GM18498 (cell line): ENCODE measurements around the gene NKIRAS2.

ENCODE experiments used
- ATAC-seq: cut with Tn5 transposase; IDR thresholded peaks from one replicate; pipeline ENCODE4 v1.9.1; 2021; ENCODE audit warnings: mild to moderate bottlenecking, moderate library complexity; ENCODE audit not compliant: unreplicated experiment

Gene NKIRAS2

DNA sequence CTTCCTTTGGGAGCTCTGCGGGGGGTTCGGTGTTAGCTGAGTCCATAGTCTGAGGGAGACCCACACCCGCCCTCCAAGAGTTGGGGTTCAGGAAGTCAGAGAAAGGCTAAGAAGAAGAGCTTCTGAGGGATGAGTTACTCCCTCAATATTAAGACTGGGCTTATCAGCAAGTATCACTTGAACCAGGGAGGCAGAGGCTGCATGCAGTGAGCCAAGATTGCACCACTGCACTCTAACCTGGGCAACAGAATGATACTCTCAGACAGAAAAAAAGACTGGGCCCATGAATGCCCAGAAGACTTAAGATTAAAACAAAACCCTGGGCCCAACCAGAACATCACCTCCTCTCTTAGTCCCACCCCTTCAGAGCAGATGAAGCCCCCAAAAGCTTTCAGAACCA is 6.0 kb downstream of the NKIRAS2 start:
- no peak for ATAC-seq

- no peak for ATAC-seq
Observed at GRCh38 chr17:42026857-42027589, 7.1 kb downstream of the NKIRAS2 start.

GRCh38 chr17:42027590-42027889 is 7.7 kb downstream of the NKIRAS2 start:
- no peak for ATAC-seq

GRCh38 chr17:42027961-42028790 is 8.3 kb downstream of the NKIRAS2 start:
- ATAC-seq: no peak

- ATAC-seq: no peak
Observed at GRCh38 chr17:42028791-42029127, 8.9 kb downstream of the NKIRAS2 start.

- ATAC-seq: no peak
Observed at GRCh38 chr17:42031584-42031983, 11.7 kb downstream of the NKIRAS2 start.

DNA sequence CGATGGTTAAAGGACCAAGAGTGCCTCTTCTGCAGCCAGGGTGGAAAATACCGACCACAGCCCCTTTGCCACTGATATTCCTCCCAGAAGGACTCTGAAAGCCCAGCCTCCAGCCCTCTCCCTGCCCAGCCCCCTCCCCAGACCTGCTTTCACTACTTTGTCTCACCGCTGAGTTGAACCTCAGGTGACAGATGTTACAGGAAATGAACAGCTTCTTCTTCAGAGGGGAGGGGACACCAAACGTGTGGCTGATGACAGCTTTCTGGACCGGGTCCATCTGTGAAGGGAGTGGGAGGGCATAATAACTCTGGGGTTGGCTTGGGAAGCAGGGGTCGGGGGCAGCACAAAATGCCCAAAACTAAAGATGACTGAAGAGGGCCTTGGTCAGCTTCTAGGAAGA is 14.2 kb downstream of the NKIRAS2 start:
- no peak for ATAC-seq

DNA sequence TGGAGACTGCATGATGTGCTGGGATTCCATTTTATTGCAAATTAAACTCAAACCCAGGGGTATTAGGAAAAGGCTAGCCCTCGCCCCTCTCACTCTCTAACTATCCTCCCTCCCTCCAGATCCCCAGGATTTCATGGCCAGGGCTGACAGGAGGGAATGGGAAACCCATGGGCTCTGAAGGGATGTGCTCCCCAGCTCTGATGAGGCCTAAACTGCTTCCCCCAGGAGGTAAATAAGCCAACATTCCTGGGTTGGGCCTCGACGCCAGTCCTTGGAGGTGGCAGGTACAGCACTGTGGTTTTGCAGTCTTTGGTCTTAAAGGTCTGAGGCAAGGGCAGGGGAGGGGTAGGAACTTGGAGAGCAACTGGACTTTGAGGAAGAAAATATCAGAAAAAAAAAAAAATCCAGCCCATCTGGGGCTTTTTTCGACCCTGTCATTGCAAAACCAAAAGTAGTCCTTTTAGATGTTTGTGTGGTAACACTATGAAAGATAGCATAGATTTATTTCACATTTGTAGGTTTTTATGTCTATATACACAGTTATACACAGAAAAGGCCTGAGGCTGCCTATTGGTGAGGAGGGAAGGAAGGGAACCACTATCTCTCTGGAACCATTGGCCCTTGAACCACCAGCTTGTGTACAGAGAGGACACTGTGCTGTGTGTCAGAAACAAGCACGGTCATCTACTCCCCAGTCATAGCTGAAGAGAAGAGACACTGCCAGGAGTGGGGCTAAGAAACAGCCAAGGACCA is 18.5 kb downstream of the NKIRAS2 start:
- ATAC-seq: no peak

- ATAC-seq: no peak
Observed at GRCh38 chr17:42039794-42040763, 20.2 kb downstream of the NKIRAS2 start.

- ATAC-seq: no peak
Observed at GRCh38 chr17:42040818-42041217, 20.9 kb downstream of the NKIRAS2 start.

DNA sequence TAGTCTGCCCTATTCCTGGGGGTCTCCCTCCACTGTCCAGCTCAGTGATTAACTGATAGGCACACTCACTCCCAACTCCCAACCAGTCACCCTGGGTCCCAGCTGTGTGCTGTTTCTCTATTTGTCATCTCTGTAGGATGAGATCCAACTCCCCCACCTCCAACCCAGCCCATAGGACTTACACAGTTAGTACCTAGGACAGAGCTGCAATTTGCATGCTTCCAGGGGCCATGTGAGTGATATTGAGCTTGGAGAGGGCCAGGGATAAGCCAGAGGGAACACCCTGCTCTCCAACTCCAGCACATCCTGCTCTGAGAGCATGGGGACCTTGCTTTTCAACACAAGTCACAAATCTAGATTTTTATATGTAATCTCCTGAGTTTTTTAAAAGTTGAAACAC is 21.7 kb downstream of the NKIRAS2 start:
- no peak for ATAC-seq

DNA sequence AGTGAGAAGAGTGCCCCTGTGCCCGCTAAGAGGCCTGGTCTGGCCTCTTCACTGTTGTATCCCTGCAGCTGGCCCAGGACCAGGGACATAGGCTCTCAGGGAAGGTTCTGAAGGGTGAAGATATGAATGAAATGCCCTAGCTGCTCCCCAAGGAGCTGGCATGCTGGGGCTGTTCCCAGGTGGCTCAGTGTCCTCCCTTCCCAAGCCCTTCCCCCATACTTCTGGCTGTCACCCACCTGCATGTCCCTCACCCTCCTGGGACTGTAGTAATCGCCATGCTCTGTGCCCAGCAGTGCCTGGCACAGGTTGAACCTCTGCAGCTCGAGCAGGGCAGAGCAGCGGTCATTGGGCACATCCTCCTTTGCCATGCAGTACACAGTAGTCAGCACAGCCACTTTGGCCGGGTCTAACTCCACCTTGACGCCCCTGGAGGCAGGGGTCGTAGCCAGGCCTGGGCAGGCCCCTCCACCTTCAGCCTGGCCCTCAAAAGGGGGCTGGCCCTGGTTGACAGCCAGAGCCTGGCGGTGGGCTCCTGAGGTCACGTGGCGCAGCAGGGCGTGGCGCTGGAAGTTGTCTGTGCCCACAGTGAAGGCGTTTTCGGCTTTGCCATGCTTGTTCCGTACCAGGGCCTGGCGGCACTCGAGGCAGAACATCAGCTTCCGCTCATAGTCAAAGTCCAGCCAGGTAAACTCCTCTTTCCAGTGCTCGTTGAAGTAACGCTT is 22.9 kb downstream of the NKIRAS2 start:
- no peak for ATAC-seq

DNA sequence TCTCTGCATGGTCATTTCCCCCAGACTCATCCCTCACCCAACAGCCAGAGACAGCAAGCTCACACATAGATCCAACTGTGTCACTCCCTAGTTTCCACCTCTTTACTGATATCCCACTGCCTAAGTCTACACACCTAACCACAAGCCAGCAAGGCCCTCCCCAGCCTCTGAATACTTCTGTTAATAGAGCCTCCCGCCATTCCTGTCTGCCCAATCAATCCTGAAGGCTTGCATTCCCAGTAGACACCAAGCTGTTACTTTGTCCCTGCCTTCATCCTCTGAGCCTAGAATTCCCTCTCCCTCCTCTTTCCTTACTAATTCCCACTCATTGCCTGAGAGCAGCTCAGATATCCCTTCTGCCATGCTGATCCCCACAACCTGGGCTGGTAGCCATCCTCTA is 25.8 kb downstream of the NKIRAS2 start:
- ATAC-seq: no peak

DNA sequence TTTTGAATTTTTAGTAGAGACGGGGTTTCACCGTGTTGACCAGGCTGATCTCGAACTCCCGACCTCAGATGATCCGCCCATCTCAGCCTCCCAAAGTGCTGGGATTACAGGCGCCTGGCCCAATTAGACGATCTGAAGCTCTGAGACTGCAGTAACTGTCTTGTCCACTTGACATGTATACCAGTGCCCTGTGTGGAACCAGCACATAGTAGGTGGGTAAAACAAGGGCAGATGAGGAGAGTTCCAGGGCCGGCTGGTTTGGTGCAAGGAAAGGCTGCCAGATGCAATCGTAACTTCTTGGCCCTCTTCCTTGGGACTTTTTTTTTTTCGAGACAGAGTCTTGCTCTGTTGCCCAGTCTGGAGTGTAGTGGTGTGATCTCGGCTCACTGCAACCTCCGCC is 27.5 kb downstream of the NKIRAS2 start:
- no peak for ATAC-seq

DNA sequence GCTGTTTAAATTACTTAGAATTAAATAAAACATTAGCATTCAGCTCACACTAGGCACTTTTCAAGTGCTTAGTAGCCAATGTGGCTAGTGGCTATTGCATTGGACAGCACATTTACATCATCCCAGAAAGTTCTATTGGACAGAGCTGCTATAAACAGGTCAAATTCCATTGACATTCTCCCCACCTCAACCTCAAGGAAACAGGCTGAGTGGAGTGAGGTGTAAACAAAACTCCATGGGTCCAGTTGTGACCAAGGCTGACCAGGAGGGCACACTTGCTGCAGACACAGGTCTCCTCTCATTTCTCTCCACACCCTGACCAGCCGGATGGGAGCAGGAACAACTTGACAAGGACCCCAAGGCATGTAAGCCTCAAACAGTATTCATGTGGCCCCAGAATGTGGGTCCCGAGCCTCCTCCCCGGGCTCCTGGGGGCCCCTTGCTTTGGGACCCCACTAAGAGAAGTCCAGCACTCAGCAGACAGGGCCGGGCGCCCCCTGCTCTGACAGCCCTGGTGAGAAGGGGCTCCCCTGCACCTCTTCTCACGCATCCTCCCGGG is 30.0 kb downstream of the NKIRAS2 start:
- no peak for ATAC-seq

DNA sequence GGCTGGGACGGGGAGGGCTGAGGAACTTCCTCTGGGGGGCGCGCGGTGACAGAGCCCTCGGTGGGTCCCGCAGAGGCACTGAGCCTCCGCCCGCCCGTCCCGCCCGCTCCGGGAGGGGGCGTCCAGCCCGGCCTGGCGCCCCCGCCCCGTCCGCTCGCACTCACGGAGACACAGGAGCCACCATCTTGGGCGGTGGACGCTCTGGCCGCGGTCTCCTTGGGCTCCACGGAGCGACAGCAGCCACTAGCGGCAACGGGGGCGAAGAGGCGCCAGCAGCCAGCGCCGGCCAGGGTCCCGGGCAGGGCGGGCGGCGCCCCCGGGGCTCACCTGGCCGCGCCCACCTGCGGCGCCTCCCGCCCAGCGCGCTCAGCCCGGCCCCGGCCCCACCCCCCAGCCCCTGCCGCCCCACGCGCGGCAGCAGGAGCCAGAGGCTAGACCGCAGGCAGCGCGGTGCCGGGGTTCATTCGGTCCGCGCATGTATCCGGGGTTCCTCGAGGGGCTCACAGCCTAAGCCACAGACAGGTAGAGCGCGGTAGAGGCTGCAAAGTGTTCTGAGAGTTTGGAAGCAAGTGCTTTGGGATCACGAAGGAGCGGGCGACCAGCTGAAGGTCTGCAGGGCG is 30.6 kb downstream of the NKIRAS2 start, which contains the start of gene C17orf113:
Gene C17orf113, minus strand, starts transcription at position 209 of the 620 bp plus-strand sequence. CDS start 7,225 bp downstream, outside the sequence.
- peak; percentile 54 for ATAC-seq

DNA sequence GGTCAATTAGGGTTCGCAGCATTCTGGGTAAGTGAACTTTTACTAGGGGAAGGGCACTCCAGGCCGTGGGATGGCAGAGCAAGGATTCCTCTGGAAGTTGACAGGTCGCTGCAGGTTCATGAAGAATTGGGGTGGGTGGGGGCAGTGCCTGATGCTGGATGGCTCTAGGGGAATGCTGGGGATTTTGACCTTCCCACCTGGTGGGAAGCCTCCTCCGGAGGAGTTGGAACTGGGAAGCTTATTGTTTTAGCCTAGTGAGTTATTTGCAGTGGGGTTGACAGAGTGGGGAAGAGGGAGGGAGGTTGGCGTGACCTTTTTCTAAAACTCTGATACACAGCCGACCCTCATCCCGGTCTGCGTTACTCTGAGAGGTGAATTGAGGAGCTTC is 31.1 kb downstream of the NKIRAS2 start:
- ATAC-seq: no peak

- no peak for ATAC-seq
Observed at GRCh38 chr17:42051645-42052044, 31.8 kb downstream of the NKIRAS2 start.

DNA sequence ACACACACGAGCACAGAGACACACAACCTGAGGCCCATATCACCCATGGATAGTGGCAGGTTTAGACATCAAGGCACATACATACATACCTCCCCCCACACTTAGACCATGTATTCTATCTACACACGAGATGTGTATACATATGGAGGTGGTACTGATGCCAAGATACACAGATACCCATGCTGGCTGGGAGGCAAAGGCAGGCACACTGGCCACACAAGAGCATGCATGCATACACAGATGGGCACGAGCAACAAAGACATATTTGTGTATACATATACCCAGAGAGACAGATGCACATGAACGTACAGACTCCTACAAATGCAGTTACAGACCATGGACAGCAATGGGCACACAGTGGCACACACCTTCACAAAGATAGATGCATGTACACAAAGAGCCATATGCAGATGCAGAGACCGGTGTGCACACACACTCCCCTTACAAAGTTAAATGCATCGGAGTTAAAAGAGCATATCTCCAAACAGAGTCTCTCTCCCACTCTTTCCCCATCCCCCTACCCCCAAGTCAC is 32.5 kb downstream of the NKIRAS2 start:
- ATAC-seq: no peak
